ENCODE data around the gene NGDN. TPM values are rescaled to one million over a fixed set of nuclear protein-coding genes. Genes with fewer than 3 reads are reported as not detected.

NGDN gene
- total and polyA plus RNA-seq, 2 of the 4 experiments (the other 2 are of a cell fraction), result 48.1 to 49.8 TPM

- no peak for ATAC-seq (ENCODE audit: low read depth)
- Histone ChIP-seq H2AK5ac (ENCODE audit: low read depth, low read length) (no peak overlapping the region), H3K9ac (ENCODE audit: low read depth, low read length) (no peak overlapping the region), H3K4me1 (ENCODE audit: control insufficient read depth, insufficient read depth, low read length) (no peaks in the 10 kb centered on the region), H4K5ac (ENCODE audit: low read depth, low read length) (no peak overlapping the region), H3K27me3 (ENCODE audit: control insufficient read depth, insufficient read depth, low read length) (peaks cover 9% of the 10 kb centered on the region), H3K27ac (ENCODE audit: insufficient read depth, low read length) (no peak overlapping the region), H3K79me1 (ENCODE audit: low read depth in 1 of 2, low read length in 2 of 2) (no peaks in the 10 kb centered on the region), H2BK5ac (ENCODE audit: low read depth, low read length, poor library complexity, severe bottlenecking) (no peak overlapping the region), H3K9me1 (ENCODE audit: insufficient read depth, low read length) (no peaks in the 10 kb centered on the region), H3K4me3 (ENCODE audit: insufficient read depth, low read depth, low read length) (no peak overlapping the region), H3K18ac (ENCODE audit: low read depth, low read length) (no peak overlapping the region), H3K14ac (replicated peaks; ENCODE audit: low read depth, low read length) (no peak overlapping the region), H2BK20ac (ENCODE audit: low read depth, low read length) (no peak overlapping the region), H2BK120ac (ENCODE audit: low read depth, low read length) (no peak overlapping the region), H4K91ac (ENCODE audit: insufficient read depth, low read depth, low read length) (no peak overlapping the region), H3K56ac (ENCODE audit: extremely low read depth, insufficient read depth, low read length) (no peak overlapping the region), H3K4ac (ENCODE audit: low read depth, low read length) (no peak overlapping the region), H3K9me3 (ENCODE audit: control insufficient read depth, insufficient read depth, low read length) (no peaks in the 10 kb centered on the region), H2BK15ac (ENCODE audit: low read depth, low read length) (no peak overlapping the region), H3K23ac (ENCODE audit: low read depth, low read length) (no peak overlapping the region), H3K36me3 (ENCODE audit: control insufficient read depth, insufficient read depth, low read length) (no peaks in the 10 kb centered on the region), H3K4me2 (ENCODE audit: low read depth, low read length) (no peak overlapping the region), H4K20me1 (ENCODE audit: insufficient read depth, low read length) (no peaks in the 10 kb centered on the region), H2AK9ac (replicated peaks; ENCODE audit: low read depth, low read length, poor library complexity) (no peak overlapping the region), H4K8ac (ENCODE audit: low read depth in 2 of 2, low read length in 2 of 2) (no peak overlapping the region), H2AFZ (replicated peaks; ENCODE audit: low read length, poor library complexity) (no peak overlapping the region)
- no peak for DNase-seq
- no CpG with 5 or more reads among the region's 7 CpGs for WGBS, 2 experiments (ENCODE audit: extremely low coverage in 2 of 2, insufficient read length in 1 of 2)
- ChIA-PET CTCF (no interaction called here), POLR2A (ENCODE audit: unreplicated experiment) (no interaction called here)
- TF ChIP-seq NFE2L2 (IDR thresholded peaks at IDR 0.05; ENCODE audit: low read depth, low read length) (no peak), MXI1 (IDR thresholded peaks at IDR 0.05; ENCODE audit: borderline replicate concordance, low read depth, low read length) (no peak), CEBPB (IDR thresholded peaks at IDR 0.05; ENCODE audit: low read depth, low read length) (no peak), USF2 (IDR thresholded peaks at IDR 0.05; ENCODE audit: low read depth, low read length) (no peak), SMC3 (IDR thresholded peaks at IDR 0.05; ENCODE audit: low read depth, low read length) (no peak), CTCF (conservative IDR thresholded peaks at IDR 0.05; ENCODE audit: low read depth, low read length) (no peak), FOS (IDR thresholded peaks at IDR 0.05; ENCODE audit: low read depth, low read length) (no peak), RCOR1 (IDR thresholded peaks at IDR 0.05; ENCODE audit: insufficient replicate concordance, low read length) (no peak), MAFK (IDR thresholded peaks at IDR 0.05; ENCODE audit: low read depth, low read length) (no peak), CHD1 (IDR thresholded peaks at IDR 0.05; ENCODE audit: low read depth, low read length) (no peak), POLR2A (IDR thresholded peaks at IDR 0.05; ENCODE audit: low read depth, low read length) (no peak), BHLHE40 (IDR thresholded peaks at IDR 0.05; ENCODE audit: low read depth, low read length) (no peak)
- TF ChIP-seq, protein P1, sequence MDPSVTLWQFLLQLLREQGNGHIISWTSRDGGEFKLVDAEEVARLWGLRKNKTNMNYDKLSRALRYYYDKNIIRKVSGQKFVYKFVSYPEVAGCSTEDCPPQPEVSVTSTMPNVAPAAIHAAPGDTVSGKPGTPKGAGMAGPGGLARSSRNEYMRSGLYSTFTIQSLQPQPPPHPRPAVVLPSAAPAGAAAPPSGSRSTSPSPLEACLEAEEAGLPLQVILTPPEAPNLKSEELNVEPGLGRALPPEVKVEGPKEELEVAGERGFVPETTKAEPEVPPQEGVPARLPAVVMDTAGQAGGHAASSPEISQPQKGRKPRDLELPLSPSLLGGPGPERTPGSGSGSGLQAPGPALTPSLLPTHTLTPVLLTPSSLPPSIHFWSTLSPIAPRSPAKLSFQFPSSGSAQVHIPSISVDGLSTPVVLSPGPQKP (IDR thresholded peaks at IDR 0.05; ENCODE audit: borderline replicate concordance, low read depth, low read length), result no peak
- dilution Hi-C loops (cut with HindIII; ENCODE audit: low sequenced_read_pairs, unreplicated experiment) (no loop called here), intact Hi-C loops (cut with micrococcal nuclease) (no loop called here), in situ Hi-C loops (cut with MboI; ENCODE audit: low sequenced_read_pairs) (no loop called here)
- BruUV-seq (replicated peaks), result no TSS peak
Observed at GRCh38 chr14:23447361-23448350, 21.8 kb upstream of the NGDN start.

Measured in IMR-90 (cell line).